Cardiac fibroblast (primary cell): ENCODE data around the gene RHOXF2B.

Experiments
- DNase-seq, 2 donors: peaks; one replicate each; pipeline versions ENCODE4 v3.0.0 to v3.0.0-alpha.2; 2010; ENCODE audit warnings: low read depth in 2 of 2
- H3K4me3 ChIP-seq, 2 donors: replicated peaks in 1 of 2; 1 replicate in 1 of 2; 2 replicates in 1 of 2; pipeline ENCODE4 v1.5.1; 2011; ENCODE audit warnings: low read depth in 2 of 2, low read length in 2 of 2, mild to moderate bottlenecking in 2 of 2, moderate library complexity in 1 of 2
- CTCF ChIP-seq: IDR thresholded peaks from one replicate; pipeline ENCODE4 v1.5.1; 2011; ENCODE audit warnings: low read depth, mild to moderate bottlenecking, low read length, inconsistent platforms

Gene RHOXF2B

GRCh38 chrX:120029354-120029753 is 48.1 kb downstream of the RHOXF2B start:
- no peak overlapping the region for H3K4me3 ChIP-seq
- TF ChIP-seq CTCF: no peak
- DNase-seq: no peak

- DNase-seq: no peak
- TF ChIP-seq CTCF: no peak
- H3K4me3 ChIP-seq: no peak overlapping the region
These were observed 54.2 kb downstream of the RHOXF2B start for GRCh38 chrX:120023259-120023658.

GRCh38 chrX:120022763-120023162 is 54.7 kb downstream of the RHOXF2B start:
- no peak for TF ChIP-seq CTCF
- DNase-seq: no peak
- H3K4me3 ChIP-seq: no peak overlapping the region
